HUES6 (cell line): ENCODE measurements around the gene DOCK8.

Source experiments
- H3K27ac ChIP-seq: 2 replicates; pipeline ENCODE4 v1.7.0; 2013; ENCODE audit warnings: low read depth, mild to moderate bottlenecking, low read length, inconsistent platforms
- H3K27me3 ChIP-seq: 2 replicates; pipeline ENCODE4 v1.6.1; 2013; ENCODE audit warnings: low read length; ENCODE audit not compliant: control insufficient read depth, insufficient read depth
- H3K36me3 ChIP-seq: 2 replicates; pipeline ENCODE4 v1.6.1; 2013; ENCODE audit warnings: low read length; ENCODE audit not compliant: control insufficient read depth, insufficient read depth
- H3K4me1 ChIP-seq: 2 replicates; pipeline ENCODE4 v1.6.1; 2013; ENCODE audit warnings: low read length; ENCODE audit not compliant: control insufficient read depth, insufficient read depth
- H3K4me3 ChIP-seq: 2 replicates; pipeline ENCODE4 v1.5.1; 2013; ENCODE audit warnings: low read depth, low read length
- H3K9ac ChIP-seq: one replicate; pipeline ENCODE4 v1.6.1; 2013; ENCODE audit warnings: mild to moderate bottlenecking, low read length
- H3K9me3 ChIP-seq: 2 replicates; pipeline ENCODE4 v1.6.1; 2013; ENCODE audit warnings: low read depth, low read length; ENCODE audit not compliant: control insufficient read depth, insufficient read depth

Gene DOCK8

DNA sequence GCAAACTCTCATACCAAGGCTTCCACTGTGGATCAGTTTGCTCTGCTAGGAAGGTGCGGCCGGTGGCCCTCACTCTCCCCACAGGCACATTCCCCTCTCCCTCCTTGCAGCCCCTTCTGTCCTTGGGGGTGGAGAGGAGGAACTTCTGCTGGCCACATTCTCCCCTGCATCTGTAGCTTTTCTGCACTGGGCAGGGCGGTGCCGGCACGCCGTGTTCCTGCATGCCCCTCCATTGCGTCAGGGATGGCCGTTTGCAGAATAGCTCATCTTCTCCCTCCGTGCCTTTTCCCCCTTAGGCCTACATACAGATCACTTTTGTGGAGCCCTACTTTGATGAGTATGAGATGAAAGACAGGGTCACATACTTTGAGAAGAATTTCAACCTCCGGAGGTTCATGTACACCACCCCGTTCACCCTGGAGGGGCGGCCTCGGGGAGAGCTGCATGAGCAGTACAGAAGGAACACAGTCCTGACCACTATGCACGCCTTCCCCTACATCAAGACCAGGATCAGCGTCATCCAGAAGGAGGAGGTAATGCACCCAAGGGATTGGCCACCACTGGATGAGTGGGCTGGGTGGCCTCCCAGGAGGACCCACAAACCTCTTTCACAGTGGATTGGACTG lies 231.5 kb downstream of the DOCK8 start:
- Histone ChIP-seq H3K4me3 (no peak overlapping the region), H3K27me3 (no peaks in the 10 kb centered on the region), H3K9ac (no peak overlapping the region), H3K4me1 (peaks cover 7% of the 10 kb centered on the region; the same call in 1 of the 2 replicates), H3K9me3 (no peaks in the 10 kb centered on the region), H3K27ac (no peak overlapping the region), H3K36me3 (no peaks in the 10 kb centered on the region)

DNA sequence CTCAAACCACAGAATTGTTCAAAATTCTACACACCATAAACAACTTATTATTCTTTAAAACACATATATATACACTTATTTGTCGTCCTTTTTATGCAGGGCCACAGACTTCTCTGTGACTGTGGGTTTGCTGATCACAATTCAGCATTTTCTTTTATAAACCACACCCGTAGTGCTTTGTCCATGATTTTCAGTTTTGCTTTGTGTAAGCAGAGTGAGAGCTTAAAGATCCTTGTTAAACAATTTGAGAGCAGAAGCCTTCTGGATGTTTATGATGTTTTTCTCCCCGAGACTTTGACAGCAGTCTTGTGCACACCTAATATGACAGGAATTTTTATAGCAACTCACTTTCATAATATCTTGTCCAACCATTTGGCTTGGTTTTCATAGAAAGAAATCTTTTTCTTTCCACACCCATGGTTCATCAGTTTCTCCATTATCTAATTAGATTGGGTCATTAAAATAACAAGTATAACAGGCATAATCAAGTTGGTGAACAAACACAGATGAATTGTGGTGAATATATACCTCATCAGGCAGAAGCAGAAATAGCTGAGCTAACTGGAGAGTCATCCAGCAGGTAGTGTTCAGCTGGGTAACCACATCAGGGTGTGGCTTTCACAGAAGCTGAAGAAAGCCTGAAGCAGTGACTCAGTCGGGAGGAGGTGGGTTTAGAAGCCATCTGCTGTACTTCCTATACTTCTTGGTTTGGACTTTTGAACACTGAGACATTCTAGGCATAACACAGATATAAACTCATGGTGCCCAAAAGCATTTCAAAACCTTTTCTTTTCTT lies 232.8 kb downstream of the DOCK8 start:
- H3K27me3 ChIP-seq: no peaks in the 10 kb centered on the region
- H3K4me1 ChIP-seq: peaks cover 7% of the 10 kb centered on the region; the same call in 1 of the 2 replicates
- no peak overlapping the region for H3K27ac ChIP-seq
- H3K4me3 ChIP-seq: no peak overlapping the region
- H3K36me3 ChIP-seq: no peaks in the 10 kb centered on the region
- H3K9me3 ChIP-seq: no peaks in the 10 kb centered on the region
- H3K9ac ChIP-seq: no peak overlapping the region

DNA sequence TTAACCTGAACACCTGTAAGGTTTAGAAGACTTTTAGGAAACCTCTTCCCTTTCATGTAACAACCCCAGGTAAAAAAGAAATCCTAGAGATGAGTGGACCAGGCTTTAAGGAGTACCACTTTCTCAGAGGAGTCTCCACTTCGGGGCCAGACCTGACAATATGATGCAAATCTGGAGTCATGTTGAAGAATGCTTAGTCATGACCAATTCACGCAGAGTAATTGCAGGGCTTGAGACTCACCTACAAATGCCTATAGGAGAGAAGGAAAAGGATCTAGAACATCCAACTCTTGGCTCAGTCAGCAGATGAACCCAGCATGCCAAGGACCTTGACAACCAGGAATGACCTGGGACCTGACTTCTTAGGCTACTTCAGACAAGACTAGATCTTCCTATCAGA lies 235.4 kb downstream of the DOCK8 start:
- Histone ChIP-seq H3K27ac (no peak overlapping the region), H3K9me3 (no peaks in the 10 kb centered on the region), H3K9ac (no peak overlapping the region), H3K4me1 (peaks cover 2% of the 10 kb centered on the region; the same call in 1 of the 2 replicates), H3K4me3 (no peak overlapping the region), H3K27me3 (no peaks in the 10 kb centered on the region), H3K36me3 (no peaks in the 10 kb centered on the region)

DNA sequence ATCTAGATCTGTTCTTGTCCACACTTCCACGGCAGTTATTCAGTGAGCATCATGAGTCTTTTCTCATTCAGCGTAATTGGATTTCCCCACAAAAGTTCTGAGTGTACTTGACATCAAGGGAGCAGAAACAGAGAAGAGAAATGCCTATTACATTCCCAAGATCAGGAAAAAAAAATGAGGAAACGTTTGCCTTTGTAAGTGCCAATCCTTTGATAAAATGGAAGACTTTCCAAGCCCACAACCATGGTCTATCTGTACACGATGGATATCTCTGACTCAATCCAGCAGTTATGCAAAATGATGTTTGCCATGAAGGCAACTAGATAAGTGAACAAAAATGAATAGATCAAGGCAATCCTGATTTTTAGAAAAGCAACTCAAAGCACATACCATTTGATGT lies 235.9 kb downstream of the DOCK8 start:
- no peak overlapping the region for H3K4me3 ChIP-seq
- no peaks in the 10 kb centered on the region for H3K36me3 ChIP-seq
- H3K4me1 ChIP-seq: no peaks in the 10 kb centered on the region
- no peak overlapping the region for H3K27ac ChIP-seq
- H3K9me3 ChIP-seq: no peaks in the 10 kb centered on the region
- no peak overlapping the region for H3K9ac ChIP-seq
- H3K27me3 ChIP-seq: no peaks in the 10 kb centered on the region

DNA sequence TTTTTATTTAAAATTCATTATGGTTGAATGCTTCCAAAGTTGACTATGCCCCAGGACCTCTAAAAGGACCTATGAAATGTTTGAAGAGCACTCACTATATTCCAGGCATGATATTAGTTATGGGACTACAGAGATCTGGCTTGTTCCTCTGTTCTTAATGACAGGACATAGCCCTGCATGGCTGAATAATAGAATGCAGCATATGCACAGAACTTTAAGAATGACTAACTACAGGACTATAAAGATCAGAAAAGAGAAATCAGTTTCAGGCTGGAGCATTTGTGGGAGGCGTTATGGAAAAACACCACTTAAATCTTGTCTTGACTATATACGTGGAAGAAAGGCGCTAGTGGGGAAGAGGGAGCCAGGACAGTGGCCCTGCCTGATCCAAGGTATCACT lies 239.2 kb downstream of the DOCK8 start:
- H3K4me1 ChIP-seq: no peaks in the 10 kb centered on the region
- H3K36me3 ChIP-seq: no peaks in the 10 kb centered on the region
- no peak overlapping the region for H3K4me3 ChIP-seq
- H3K27ac ChIP-seq: no peak overlapping the region
- H3K27me3 ChIP-seq: no peaks in the 10 kb centered on the region
- H3K9ac ChIP-seq: no peak overlapping the region
- H3K9me3 ChIP-seq: no peaks in the 10 kb centered on the region

DNA sequence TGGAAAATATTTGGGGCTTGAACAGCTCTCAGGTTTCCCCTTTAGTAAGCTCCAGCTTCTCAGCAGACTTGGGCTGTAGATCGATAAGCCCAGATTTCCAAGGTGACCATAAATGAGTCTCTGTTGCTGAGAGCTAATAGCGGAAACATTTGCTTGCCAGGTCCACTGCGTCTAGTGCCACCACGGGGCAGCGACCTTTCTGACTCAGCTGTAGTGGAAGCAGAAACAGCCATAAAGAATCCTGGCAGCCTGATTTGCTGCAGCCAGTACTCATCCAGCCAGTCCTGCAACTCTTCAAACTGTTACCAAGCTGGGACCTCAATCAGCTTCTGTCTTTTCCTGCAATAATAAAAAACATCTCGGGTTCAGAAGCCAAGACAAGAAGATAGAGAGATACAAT lies 241.7 kb downstream of the DOCK8 start:
- H3K27me3 ChIP-seq: no peaks in the 10 kb centered on the region
- no peak overlapping the region for H3K9ac ChIP-seq
- H3K4me1 ChIP-seq: no peaks in the 10 kb centered on the region
- H3K27ac ChIP-seq: no peak overlapping the region
- no peaks in the 10 kb centered on the region for H3K36me3 ChIP-seq
- H3K9me3 ChIP-seq: no peaks in the 10 kb centered on the region
- H3K4me3 ChIP-seq: no peak overlapping the region

DNA sequence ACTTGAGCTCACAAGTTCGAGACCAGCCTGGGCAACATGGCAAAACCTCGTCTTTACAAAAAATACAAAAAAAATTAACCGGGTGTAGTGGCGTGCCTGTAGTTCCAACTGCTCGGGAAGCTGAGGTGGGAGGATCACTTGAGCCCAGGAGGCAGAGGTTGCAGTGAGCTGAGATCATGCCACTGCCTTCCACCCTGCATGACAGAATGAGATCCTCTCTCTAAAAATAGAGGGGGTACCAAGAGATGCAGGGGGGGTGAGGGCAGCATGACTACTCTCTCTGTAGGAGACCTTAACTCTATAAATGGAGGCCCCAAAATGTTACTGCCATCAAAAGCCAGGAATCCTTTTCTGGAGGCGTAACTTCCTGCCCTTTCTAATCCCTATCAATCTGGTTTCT lies 243.9 kb downstream of the DOCK8 start:
- Histone ChIP-seq H3K4me1 (no peaks in the 10 kb centered on the region), H3K9me3 (no peaks in the 10 kb centered on the region), H3K27ac (no peak overlapping the region), H3K27me3 (no peaks in the 10 kb centered on the region), H3K9ac (no peak overlapping the region), H3K36me3 (no peaks in the 10 kb centered on the region), H3K4me3 (no peak overlapping the region)

DNA sequence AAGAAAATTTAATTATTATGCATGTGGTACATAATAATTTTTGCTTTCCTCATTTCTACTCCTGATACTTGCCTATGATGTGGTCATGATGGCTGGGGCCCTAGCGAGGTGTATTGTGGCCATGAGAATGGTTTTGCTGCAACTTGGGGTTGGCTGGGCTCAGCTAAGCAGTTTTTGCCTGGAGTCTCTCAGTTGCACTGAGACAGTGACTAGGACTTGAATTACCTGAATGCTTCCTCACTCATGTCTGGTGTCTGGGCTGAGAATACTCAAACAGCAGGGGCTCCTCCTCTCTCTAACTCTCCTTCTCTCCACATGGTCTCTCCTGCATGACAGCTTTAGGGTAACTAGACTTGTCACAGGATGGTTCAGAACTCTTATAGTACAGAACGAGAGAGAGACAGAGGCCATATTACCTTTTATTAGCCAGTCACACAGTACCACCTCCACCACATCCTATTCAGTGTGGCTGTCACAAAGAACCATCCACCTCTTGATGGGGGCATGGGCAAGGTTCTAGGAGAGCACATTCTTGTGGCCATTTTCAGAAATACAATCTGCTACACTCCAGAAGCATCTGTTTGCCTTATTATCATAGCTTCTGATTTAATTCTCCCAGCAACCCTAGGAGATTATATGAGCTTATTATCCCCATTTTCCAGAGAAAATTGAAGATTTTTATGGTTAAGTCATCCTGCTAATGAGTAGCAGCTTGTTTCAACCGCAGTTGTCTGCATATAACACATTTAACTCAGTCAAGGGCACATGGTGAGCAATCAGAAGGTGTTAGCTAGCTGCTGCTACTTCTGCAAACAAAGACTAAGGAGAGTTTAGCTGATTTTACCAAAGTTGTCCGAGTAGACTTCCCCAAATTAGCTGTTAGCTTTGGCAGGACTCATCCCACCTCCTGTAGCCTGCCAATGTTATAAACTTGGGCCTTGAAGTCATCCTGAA lies 245.1 kb downstream of the DOCK8 start:
- Histone ChIP-seq H3K4me3 (no peak overlapping the region), H3K27ac (no peak overlapping the region), H3K4me1 (no peaks in the 10 kb centered on the region), H3K9ac (no peak overlapping the region), H3K9me3 (no peaks in the 10 kb centered on the region), H3K36me3 (no peaks in the 10 kb centered on the region), H3K27me3 (no peaks in the 10 kb centered on the region)

DNA sequence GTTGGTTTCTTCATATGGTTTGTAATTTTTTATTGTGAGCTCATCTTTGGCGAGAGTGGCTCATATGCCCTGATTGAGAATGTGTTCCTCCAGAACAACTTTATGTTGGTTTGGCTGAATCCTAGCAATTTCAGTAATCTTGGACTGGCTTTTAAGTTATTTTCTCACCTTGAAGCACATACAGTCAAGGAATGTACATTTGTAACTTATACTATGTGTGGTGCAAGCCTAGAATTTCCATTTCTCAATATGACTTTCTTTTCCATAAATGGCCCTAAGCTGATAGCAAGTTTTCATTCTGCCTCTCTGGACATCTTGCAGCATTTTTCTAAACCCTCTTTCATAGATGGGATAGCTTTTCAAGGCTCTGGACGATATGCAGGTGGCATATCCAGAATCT lies 247.5 kb downstream of the DOCK8 start:
- no peaks in the 10 kb centered on the region for H3K27me3 ChIP-seq
- H3K4me3 ChIP-seq: no peak overlapping the region
- H3K36me3 ChIP-seq: no peaks in the 10 kb centered on the region
- H3K27ac ChIP-seq: no peak overlapping the region
- no peaks in the 10 kb centered on the region for H3K9me3 ChIP-seq
- H3K9ac ChIP-seq: no peak overlapping the region
- H3K4me1 ChIP-seq: no peaks in the 10 kb centered on the region

DNA sequence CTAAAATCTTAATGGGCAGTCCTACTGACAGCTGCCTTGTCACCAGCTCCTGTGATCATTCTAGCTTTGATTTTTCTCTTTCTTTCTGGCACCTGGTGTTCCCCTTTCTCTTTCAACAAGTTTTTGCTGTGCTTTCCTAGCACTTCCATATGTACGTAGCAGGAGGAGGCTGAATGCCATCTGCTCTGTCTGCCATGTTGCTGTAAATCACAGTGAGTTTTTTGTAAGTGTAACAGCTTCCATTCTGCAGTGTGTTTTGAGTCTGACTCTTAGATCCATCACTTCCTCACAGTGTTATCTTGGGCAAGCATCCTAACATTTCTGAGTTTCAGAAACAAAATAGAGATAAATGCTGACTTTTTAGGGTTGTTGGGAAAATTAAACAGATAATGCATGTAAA lies 247.9 kb downstream of the DOCK8 start:
- Histone ChIP-seq H3K4me3 (no peak overlapping the region), H3K36me3 (no peaks in the 10 kb centered on the region), H3K27ac (no peak overlapping the region), H3K9ac (no peak overlapping the region), H3K9me3 (no peaks in the 10 kb centered on the region), H3K27me3 (no peaks in the 10 kb centered on the region), H3K4me1 (no peaks in the 10 kb centered on the region)
